Hindlimb muscle (tissue), 1 donor: ENCODE results near the gene CD247. TPM values are rescaled to one million over a fixed set of nuclear protein-coding genes. Genes with fewer than 3 reads are reported as not detected.

Experiments used
- DNase-seq: peaks from one replicate; pipeline ENCODE4 v3.0.0-alpha.2; 2013
- polyA plus RNA-seq: library from polyadenylated mRNA; unstranded; fragments of 120-200 nt; gene quantifications from one replicate; pipeline ENCODE4 v1.2.1, GENCODE V29; 2013; ENCODE audit not compliant: insufficient read length

CD247 gene
- polyA plus RNA-seq, 1 donor: 0.61 TPM

DNA sequence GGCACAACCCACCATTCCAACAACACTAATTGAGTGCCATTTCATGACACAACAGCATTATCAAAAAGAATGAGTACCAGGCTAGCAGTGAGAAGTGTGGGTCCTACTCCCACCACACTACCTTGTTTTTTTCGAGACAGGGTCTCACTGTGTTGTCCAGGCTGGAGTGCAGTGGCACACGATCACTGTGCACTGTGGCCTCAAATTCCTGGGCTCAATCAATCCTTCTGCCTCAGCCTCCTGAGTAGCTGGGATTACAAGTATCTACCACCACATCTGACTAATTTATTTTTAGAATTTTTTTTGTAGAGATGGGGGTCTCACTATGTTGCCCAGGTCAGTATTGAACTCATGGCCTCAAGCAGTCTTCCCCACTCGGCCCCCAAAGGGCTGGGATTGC, 30.7 kb downstream of the CD247 start:
- no peak for DNase-seq

DNA sequence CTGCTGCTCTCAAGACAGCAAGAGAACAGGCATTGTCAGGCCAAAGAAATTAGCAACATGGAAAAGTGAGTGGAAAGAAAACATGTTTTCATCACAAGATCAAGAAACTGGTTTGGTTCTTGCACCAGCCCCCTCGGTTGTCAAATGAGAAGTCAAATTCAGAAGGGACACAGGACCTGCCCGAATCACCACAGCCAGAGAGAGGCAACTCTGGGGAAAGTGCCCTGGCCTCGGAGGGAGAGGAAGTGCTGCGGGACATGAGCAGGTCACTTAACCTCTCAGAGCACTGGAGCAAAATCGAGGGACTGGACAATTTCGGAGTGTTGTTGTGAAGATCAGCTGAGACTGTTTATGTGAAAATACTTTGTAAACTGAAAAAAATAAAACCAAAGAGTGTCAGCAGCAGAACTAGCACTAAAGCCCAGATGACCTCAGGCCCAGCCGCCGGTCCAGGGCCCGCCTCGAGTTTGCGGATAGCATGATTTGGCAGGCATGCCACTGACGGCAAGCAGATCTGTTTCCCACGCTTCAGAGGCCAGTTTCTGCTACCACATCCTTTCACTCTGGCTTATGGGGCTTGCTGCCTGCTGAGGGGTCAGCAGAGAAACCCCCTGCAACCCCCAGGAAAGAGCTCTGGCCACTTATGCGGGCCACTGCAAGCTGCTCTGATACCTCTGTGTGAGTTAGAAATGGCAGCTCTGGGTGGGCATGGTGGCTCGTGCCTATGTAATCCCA, 32.1 kb downstream of the CD247 start:
- peak; percentile 21 for DNase-seq

DNA sequence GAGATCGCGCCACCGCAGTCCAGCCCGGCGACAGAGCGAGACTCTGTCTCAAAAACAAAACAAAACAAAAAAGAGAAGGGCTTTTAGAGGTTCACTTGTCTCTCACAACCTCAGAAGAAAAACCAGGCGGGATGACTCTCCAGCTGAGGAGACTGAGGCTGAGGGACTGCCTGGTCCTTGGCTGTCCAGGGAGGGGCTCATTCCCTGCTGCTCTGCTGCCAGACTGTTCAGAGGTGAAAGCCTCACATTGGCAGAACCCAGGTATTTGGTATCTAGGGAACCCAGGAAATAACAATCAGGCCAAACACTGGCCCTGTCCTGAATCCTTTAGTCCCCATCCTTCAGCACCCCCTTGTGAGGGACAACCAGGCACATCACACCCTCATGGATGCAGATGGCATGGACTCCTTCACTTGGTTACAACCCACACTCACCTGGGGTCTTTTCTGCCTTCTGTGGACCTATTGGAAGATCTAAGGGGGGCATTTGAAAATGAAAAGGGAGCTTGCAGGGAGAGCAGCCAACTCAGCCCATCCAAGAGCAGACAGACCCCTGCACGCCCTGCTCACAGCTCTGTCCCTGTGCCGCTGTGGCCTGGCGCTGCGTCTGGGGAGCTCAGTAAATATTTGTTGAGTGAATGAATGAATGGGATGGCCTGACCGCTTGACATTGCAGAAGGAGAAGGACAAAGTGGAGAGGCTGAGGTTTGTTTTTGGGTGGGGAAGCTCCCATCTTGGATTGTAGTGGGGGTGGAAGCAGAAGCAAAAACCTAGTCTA, 33.4 kb downstream of the CD247 start:
- DNase-seq: no peak

DNA sequence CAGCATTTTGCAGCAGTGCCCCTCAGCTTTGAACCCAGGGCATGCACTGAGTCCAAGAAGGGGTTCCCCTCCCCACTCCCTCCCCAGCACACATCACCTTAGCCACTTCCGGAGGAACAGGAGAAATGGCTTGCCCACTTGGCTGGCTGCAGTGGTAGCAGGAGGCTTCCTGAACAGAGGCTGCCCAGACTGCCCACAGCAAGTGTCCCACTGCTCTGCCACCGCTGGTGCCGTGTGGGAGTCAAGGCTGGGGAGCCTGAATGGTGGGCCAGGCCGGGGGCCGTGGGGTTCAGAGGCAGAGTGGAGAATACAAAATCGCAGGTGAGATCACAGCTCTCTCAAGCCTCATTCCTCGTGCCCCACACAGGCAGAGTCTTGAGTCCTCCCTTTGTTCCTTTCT, 34.5 kb downstream of the CD247 start:
- no peak for DNase-seq

DNA sequence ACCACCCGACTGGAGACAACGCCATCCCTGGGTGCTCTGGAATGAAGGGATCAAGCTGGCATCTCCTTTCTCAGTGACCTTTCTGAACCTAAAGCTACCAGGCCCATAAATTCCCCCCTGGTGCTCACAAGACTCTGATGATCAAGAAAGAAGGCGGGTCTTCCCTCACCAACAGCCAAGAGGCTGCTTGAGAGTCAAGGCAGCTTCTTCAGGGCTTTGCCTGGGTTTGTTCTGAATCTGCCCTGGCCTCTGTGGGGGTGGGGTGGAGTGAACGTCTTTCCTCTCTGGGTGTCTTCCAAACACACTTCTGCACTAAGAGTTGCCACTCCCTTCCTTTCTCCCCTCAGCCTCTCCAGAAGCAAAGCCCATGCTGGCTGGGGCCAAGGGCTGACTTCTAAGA, 36.1 kb downstream of the CD247 start:
- DNase-seq: no peak

DNA sequence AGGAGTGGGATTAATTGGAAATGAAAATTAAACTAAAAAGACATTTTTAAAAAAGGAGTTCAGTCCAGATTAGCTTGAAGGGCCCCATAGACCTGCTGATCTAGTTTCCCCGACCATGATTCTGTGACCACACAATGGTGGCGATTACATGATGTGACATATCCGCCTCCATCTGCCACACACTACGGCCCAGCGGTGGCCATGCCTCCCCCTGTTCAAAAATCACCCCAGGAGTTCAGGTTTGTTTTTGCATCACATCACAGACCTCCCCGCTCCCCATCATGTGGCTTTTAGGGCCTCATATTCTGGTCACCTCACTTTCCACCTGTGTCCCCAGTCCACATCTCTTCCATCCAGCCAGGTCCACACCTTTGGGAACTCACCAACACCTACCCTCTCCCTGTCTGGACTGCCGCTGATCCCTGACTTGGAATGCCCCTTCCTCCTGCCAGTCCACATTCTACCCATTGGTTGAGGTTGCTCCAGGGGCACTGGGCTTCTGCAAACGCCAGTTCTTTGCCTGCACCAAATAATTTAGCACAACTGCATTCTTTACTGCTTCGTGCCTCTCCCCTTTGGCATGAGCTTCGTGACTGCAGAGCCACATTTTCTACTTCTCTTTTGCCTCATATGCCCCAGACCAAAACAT, 38.9 kb downstream of the CD247 start:
- no peak for DNase-seq

DNA sequence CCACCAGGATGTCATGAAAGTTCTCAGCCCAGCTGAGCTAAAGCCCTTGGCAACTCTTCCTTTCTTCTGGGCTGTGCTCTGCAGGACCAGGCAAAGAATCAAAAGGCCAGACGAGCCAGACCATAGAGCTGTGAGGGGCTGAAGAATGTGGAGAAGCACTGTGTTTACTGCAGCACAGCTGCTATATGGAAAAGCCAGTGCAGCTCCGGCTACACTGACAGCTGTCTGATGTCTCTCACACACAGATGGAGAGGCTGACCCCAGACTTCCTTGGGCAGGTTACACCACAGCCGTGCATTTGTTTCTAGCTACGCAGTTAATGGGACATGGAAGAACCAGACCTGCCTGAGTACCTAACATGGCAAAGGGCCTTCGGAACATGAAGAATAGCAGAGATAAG, 40.3 kb downstream of the CD247 start:
- peak; percentile 24 for DNase-seq

DNA sequence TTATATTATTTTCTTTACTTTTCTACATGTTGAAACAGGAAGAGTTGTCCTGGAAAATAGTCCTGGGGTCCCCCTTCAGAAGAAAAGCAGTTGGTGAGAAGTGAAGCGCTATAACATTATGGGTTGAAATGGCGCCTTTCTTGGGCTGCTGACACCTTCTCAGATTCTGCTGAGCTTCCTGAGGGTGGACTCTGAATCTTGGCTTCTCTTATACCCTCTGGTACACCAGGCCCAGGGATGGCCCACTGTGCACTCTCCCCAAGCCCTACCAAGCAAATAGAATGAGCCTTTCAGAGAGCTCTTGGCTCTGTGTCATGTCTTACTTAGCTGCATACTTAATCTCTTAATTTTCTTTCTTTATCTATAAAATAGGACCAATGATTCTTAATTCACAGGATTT, 42.3 kb downstream of the CD247 start:
- no peak for DNase-seq

DNA sequence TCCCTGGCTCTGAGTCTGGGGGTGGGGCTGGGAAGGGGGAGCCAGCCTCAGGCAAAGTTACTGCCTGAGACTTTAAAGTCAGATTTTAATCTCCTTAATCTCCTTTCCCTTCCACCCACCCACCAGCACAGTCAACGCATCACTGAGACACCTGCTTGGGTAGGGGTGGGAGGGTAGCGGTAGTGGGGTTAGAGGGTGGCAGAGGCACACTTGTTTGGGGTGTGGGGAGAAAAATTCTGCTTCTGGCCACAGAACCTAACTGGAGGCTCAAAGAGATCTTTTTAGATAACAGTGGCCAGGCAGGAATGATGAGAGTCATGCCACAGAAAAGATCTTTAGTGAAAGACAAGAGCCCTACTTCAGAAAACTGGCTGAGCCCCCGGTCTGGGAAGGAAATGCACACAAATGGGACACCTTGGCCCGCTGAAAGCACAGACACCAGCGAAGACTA, 44.1 kb downstream of the CD247 start:
- DNase-seq: no peak

DNA sequence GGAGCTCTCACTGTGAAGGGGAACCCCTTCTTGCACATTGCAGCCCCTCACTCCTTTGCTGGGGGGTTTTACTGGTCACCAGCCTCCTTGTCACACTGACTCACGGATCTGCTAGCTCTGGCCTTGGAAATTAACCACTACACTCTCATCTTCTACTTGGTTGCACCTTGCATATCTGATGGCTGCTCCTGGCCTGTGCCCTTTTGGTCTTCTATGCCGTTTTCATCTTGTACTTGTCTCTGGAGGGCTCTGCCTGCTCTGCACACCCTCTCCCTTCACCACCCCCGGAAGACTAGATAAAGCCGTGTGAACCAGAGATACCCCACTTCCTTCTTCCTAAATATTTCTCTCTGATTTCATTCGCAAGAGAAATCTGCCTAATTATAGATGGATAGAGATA, 44.6 kb downstream of the CD247 start:
- DNase-seq: no peak

DNA sequence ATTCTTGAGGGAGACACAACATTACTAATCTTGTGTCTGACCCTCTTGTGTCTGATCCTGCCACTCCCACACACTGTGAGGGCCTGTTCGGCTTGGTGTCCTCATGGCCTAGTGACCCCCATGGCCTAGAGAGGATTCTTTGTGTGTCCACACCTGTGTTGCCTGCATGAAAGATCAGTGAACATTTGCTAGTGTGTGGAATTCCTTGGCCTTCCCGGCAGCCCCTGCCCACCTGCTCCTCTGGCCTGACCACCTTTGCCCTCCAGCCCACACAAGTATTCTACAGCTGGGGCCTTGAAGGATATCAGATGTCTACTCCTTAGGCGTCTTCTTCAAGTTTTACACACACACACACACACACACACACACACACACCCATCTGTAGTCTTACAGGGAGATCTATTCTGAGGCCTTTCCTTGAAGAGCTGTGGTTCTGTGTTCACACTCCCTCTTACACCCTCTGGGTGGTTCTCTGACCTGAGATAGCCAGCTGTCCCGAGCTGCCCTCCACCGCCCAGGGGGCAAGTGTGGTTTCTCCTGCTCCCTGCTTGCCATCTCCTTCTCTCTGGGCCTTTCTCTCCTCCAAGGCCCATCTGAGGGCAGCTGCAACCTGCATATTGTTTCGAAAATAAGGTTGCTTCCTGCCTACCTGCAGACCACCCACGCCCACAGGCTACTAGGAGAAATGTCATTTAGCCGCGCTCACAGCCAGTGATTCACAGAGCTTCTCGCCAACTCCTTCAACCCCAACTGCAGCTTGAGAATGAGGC, 45.4 kb downstream of the CD247 start:
- no peak for DNase-seq

DNA sequence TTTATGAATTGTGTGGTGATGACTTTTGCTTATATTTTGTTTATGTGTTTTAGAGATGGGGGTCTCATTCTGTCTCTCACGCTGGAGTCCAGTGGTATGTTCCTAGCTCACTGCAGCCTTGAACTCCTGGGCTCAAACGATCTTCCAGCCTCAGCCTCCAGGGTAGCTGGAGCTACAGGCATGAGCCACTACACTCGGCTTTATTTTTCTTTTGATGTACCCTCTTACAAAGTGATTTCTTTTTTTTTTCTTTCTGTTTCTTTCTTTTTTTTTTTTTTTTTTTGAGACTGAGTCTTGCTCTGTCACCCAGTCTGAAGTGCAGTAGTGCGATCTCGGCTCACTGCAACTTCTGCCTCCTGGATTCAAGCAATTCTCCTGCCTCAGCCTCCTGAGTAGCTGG, 46.8 kb downstream of the CD247 start:
- DNase-seq: no peak

DNA sequence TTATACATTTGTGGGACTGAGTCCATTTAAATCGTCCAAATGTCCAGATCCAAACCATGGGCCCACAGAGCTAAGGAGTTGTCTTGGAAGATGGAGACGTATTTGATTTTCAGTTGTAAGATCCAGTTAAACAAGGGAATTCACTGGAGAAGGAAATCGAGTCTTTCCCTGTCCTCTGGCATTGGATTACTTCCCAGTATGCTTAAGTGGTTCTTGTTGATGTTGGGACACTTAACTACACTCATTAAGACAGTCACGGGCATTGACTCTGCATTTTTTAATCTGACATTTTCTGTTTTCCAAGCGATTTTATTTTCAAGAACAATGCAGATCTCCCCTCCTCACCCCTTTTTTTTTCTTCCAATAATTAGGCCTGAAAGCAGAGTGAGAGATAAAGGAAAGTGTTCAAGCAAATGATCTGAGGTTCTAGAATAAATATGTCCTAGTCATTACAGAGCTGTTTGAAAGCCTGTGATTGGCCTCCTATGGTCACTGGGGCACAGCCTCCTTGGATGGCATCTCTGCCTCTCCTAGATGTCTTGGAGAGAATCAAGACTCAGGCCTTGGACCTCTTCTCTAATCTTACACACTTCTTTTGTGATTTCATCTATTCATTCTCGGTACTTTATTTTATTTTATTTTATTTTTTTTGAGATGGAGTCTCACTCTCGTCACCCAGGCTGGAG, 48.9 kb downstream of the CD247 start:
- DNase-seq: no peak

DNA sequence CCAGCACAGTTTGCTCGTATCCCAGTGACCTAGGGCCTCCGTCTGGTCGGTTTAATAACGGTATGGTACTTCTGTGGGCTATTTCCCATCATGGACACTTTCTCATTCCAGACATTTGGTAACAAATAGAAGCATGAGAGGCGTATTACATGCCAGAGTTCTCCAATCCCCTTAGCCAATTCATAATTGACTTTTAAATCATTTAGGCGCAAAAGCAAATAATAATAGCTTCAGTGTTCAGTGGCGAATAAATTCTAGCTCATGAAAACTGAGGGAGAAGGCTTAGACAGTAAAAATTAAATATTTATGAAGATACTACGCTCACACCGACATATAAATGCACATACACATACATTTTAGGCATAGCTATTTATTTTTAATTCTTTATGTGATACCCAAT, 50.6 kb downstream of the CD247 start:
- no peak for DNase-seq

DNA sequence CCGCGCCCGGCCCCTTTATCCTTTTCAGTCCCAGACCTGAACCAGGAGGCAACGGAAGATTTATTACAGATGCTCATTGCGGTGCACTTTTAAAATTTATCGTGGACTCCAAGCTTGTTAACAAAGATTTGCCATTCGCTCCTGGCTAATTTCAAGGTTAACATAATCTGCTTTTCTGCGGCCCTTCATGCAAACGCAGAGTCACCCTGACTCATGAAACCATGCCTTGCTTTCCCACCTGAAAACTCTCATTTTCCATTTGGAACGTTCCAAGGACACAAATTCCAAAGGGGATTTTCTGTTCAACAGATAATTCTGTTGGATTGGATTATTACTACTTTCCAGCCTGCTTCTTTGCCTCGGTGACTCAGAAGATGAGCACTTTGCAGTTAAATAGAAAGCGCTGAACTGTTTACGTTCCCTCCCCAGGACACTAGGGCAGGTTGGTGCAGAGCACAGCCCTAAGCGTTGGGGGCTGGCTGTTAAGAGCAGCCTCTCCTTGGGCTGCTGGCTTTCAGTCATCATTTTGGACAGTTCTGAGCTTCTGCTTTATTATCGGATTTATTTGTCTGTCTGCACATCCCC, 51.1 kb downstream of the CD247 start:
- DNase-seq: no peak

DNA sequence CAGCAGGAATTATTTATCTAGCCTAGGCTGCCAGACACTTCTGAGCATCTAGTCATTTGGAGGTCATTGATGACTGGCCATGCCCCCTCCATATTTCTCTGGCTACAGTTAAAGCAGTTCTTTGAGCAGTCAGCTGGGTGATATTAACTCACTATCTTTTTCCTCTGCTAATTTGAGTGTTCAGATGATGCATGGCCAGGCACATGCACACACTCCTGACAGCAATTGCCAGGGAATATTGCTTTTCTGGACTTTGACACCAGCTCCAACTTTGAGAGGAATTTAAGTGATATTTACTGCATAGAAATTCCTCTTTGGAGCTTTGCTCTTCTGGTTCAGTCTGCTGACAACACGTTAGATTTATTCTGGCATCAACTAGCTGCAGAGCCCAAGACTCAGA, 52.6 kb downstream of the CD247 start:
- no peak for DNase-seq

DNA sequence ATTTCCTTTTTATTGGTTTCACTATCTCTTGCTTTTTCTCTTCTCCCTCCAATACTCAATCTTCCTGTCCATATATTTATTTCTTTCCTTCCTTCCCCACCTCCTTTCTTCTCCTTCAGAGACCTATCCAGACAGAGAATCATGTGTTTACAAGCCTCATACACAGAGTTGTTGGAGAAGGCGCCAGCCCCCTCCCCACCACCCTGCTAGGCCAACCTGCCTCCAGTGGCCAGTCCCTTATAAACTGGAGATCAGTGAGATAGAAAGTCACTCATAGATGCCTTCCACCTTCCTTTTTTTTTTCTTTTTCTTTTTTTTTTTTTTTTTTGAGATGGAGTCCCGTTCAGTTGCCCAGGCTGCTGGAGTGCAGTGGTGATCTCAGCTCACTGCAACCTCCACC, 53.3 kb downstream of the CD247 start:
- no peak for DNase-seq

DNA sequence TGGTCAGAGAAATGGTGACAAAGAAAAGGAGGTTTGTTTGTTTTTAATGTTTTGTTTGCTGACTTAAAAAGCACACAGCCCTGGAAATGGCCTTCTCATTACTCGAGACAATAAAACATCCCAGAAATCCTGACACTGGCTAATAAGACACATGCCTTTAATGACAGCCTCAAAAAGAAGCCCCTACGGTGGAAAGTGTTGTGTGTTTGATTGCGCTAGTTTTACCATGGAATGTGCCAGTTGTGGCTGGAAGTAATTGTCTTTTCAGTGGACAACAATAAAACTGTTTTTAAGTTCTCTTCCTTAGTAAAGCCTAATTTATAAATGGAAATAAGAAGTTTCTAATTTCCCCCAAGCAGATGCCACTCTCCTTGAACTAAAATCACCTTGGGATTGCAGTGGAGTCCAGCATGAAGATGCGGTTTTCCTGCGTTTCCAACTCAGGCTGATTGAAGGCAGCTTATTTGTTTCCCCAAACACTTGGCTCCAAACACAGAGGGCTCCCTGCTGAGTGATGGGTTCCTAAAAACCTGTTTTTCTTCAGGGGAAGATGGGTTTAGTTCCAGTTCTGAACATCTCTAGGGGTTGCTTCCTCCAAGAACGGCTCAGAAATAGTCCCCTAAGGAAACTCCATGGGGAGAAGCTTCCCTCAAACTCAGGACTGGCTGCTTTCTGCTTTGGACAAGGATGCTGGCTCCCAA, 54.3 kb downstream of the CD247 start:
- DNase-seq: no peak

DNA sequence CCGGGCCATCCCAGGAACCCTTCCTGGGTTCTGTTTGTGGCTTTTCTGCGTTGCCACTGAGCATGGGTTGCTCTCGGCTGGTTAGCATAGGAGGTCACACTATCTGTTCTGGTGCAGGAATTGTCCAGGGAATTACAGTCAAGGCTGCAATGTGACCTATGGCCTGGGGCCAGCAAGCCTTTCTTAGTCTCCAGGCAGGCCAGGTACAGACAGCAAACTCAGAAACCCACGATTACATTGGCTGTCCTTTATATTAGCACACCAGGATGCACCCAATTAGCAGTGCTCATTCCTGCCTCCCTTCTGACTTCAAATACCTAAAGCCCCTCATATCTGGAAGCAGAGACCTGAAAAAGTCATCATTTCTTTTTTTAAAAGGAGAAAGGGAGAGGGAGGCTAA, 55.2 kb downstream of the CD247 start:
- DNase-seq: no peak

DNA sequence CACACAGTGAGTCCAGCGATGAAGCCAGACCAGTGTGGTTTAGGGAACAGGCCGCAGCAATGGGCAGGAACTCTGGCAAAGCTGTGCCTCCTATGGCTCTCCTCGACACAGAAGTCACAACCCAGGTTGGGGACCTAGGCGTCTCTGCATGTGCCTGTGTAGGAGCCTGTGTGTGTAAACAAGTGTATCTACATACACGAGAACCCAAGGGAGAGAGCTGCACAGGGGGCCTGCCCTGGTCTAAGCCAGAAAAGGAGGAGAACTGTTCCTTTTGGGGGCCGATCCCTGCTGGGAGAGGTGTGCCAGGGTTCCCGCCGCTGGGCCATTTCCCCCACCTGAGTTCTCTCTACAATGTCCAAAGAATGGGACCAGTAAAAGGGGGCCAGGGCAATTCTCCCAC, 56.0 kb downstream of the CD247 start:
- no peak for DNase-seq

DNA sequence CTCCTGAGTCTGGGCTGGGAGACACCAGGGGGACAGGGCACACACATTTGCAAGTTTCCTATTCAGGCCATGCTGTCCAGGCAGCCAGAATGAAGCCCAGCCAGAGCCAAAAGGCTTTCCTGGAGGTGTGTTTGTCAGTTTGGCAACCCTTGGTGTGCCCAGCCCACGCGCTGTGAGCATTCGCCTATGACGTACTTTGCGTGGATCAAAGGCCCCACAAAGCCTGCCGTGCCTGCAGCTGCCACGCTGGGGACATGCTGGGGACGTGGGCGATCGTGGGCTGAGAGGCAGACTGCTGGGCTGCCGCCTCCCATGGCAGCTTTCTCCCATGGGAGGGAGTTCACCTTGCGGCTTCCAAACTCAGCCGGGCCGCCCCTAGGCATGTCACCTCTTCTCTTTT, 57.5 kb downstream of the CD247 start:
- DNase-seq: no peak
